ENCODE results near the gene ZNF219. TPM values are rescaled to one million over a fixed set of nuclear protein-coding genes. Genes with fewer than 3 reads are reported as not detected.
"Not testable (repeated sequence)": the region's sequence is repeated elsewhere in the genome, so short reads cannot be mapped to it uniquely, and the experiment has no call there.

The ZNF219 gene
- polyA plus RNA-seq, 10 donors: 12.9 to 18.7 (median 16.2) TPM

DNA sequence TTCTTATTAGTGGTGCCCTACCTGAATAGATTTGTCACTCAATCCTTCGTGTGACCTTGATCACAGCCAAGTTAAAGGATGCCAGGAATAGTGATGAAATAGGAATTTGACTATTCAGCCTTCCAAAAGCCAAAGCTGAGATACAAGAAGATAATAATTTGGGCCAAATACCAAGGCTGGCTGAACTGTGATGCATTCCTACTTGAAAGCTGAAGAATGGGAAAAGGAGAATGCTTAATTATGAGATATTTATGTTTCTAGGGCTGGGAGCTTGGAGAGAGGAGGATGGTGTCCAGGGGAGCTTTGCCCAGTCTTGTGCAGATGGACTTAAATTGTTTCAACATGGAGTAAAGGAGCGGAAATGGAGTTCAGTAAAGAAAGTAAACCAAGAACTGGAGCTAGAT is 51.1 kb downstream of the ZNF219 start:
- DNase-seq: no peak

DNA sequence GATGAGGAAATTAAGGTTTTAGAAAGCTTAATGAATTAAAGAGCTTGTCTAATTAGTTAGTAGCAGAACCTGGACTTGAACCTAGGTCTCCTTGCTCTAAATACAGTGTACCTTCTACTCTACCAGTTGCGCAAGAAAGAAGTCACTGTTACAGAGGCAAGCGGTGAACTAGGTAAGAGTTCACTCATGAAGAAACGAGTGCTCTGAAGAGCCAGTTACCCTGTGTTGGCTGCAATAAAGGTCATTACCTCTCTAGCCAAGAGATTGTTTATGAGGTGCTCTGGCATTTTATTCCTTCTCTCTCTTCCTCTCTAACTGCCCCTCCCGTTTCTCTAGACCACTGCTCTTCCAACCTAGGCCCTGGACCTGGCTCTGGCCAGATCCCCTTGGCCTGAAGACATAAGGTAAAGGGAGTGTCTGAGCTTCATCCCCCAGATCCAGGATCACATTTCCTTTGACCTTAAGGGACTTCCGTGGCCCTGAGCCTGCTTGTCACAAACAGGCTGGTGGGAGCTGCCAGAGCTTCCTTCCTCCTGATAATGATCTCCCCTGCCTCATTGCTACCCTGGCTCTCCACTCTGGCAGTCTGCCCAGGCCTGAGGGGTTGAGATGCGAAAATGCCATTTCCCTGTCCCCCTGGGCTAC is 54.4 kb downstream of the ZNF219 start:
- no peak for DNase-seq

DNA sequence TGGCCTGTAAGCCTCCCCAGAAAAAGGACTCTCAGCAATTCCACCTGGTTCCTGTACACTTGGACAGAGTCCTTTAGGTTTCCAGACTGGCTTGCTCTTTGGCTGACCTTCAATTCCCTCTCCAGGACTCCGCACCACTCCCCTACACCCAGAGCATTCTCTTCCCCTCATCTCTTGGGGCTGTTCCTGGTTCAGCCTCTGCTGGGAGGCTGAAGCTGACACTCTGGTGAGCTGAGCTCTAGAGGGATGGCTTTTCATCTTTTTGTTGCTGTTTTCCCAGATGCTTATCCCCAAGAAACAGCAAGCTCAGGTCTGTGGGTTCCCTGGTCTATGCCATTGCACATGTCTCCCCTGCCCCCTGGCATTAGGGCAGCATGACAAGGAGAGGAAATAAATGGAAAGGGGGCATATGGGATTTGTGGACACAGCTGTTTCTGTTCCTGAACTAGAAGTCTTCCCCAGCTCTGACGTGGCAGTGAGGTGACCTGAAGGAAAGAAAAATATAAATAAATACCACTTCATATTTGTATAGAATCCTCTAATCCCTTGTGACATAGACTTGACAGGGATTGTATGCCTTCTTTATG is 55.0 kb downstream of the ZNF219 start:
- DNase-seq: no peak

DNA sequence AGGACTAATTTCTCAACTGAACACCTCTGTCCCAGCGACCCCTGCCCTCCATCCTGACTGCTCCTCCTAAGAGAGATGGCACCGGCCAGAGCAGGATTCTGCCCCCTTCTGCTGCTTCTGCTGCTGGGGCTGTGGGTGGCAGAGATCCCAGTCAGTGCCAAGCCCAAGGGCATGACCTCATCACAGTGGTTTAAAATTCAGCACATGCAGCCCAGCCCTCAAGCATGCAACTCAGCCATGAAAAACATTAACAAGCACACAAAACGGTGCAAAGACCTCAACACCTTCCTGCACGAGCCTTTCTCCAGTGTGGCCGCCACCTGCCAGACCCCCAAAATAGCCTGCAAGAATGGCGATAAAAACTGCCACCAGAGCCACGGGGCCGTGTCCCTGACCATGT is 55.5 kb downstream of the ZNF219 start:
- DNase-seq: no peak

DNA sequence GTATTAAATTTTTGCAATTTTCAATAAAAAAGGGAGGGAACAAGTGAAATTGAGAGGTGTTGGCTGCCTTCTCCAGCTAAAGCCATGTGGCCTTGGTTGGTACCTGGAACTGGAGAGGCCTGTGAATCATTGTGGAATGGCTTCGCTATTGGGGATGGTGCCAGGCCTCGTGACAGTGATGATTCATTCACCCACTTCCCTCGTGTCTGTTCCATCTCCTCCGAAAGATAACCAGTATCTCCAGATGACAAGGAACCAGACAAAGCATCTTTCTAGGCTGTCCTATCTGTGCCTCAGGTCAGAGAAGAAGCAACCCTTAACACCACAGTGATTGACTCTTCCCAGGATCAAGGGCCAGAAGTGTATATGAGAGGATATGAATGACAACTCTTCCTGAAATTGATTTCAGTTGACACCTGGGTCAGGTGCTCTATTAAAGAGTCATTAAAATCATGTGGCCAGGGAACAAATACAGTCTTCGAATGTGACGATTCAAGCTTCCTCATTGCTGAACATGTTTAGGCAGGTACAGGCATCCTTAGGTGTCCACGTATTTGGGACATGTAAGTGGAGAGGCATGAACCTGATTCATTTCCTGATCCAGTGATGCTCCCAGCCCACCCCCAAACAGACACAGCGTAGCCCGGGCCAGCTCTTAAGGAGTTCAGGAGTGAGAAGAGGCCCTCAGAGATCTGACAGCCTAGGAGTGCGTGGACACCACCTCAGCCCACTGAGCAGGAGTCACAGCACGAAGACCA is 56.6 kb downstream of the ZNF219 start, which contains the start of gene RNASE7:
Gene RNASE7 (plus strand): TSS at position 687 of the 758 bp plus-strand sequence. CDS start 631 bp downstream, outside the sequence.
- DNase-seq: no peak

DNA sequence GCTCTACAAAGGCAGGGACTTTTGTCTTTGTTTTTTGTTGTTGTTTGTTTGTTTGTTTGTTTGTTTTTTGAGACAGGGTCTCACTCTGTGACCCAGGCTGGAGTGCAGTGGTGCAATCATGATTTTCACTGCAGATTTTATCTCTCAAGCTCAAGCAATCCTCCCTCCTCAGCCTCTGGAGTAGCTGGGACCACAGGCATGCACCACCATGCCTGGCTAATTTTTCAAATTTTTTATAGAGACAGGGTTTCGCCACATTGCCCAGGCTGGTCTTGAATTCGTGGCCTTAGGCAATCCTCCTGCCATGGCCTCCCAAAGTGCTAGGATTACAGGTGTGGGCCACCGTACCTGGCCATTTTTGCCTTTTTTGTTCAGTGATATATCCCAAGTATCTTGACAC is 57.5 kb downstream of the ZNF219 start:
- not testable (repeated sequence) for DNase-seq

DNA sequence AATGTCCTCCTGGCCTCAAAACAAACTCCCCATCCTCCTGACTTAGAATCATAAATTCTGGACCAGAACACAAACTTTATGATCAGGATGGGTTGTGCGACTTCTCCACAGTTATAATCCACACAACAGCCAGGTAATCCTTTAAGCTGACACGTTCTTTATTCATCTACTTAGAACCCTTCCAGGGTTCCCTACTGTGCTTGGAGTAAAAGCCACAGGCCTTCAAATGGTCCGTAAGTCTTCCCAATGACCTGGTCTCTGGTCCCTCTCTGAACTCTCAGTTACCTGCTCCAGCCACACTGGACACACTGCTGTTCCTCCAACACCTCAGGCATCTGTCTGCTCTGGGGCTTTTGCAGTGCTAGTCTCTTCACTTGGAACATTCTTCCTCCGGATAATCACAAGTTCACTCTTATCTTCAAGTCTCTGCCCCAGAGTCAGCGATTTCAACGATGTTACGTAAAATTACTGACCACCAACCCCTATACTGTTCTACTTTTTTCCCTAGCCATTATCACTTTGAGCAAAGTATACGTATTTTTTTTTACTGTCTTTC is 58.0 kb downstream of the ZNF219 start:
- no peak for DNase-seq

Other genes with a start within 250 kb of the ZNF219 start
- gene RNASE3, start 207.3 kb downstream of the ZNF219 start, polyA plus RNA-seq (ENCODE audit: insufficient read length in 10 of 10): 1 to 10 TPM in 1 of 10 donors, under 1 TPM in 4, not detected in 5; 0.19 to 1.2 (median 0.41) TPM
- gene RNASE2, start 143.2 kb downstream of the ZNF219 start, polyA plus RNA-seq (ENCODE audit: insufficient read length in 10 of 10): 1 to 10 TPM in 5 of 10 donors, under 1 TPM in 5; 0.50 to 2.4 (median 0.99) TPM
- 10 to 100 TPM; 33.8 to 75.8 (median 42.9) TPM for gene METTL17, start 108.7 kb downstream of the ZNF219 start, polyA plus RNA-seq (ENCODE audit: insufficient read length in 10 of 10)
- gene SLC39A2, start 99.4 kb downstream of the ZNF219 start, polyA plus RNA-seq (ENCODE audit: insufficient read length in 10 of 10): under 1 TPM in 3 of 10 donors, not detected in 7; 0.16 to 0.91 (median 0.43) TPM
- 100 to 1,000 TPM in 9 of 10 donors, 10 to 100 TPM in 1; 98.7 to 223 (median 147) TPM for gene NDRG2, start 73.6 kb downstream of the ZNF219 start, polyA plus RNA-seq (ENCODE audit: insufficient read length in 10 of 10)
- under 1 TPM in 9 of 10 donors, not detected in 1; 0.17 to 0.98 (median 0.58) TPM for gene TPPP2, start 68.4 kb downstream of the ZNF219 start, polyA plus RNA-seq (ENCODE audit: insufficient read length in 10 of 10)
- under 1 TPM in 2 of 10 donors, not detected in 8; 0.33 to 0.34 TPM for gene RNASE13, start 63.8 kb downstream of the ZNF219 start, polyA plus RNA-seq (ENCODE audit: insufficient read length in 10 of 10)
- gene RNASE7, start 56.3 kb downstream of the ZNF219 start, polyA plus RNA-seq (ENCODE audit: insufficient read length in 10 of 10): under 1 TPM in 2 of 10 donors, not detected in 8; 0.14 to 0.18 TPM
- not detected for gene RNASE8, start 40.8 kb downstream of the ZNF219 start, polyA plus RNA-seq (ENCODE audit: insufficient read length in 10 of 10)
- gene ARHGEF40, start 28.4 kb downstream of the ZNF219 start, polyA plus RNA-seq (ENCODE audit: insufficient read length in 10 of 10): 10 to 100 TPM; 51.4 to 83.0 (median 61.7) TPM
- gene TMEM253, start 2.4 kb upstream of the ZNF219 start, polyA plus RNA-seq (ENCODE audit: insufficient read length in 10 of 10): under 1 TPM; 0.29 to 0.91 (median 0.58) TPM
- gene OR5AU1, start 57.4 kb upstream of the ZNF219 start, polyA plus RNA-seq (ENCODE audit: insufficient read length in 10 of 10): under 1 TPM in 5 of 10 donors, not detected in 5; 0.01 to 0.05 (median 0.03) TPM
- 100 to 1,000 TPM; 396 to 532 (median 442) TPM for gene HNRNPC, start 170.8 kb upstream of the ZNF219 start, polyA plus RNA-seq (ENCODE audit: insufficient read length in 10 of 10)
- gene RPGRIP1, start 181.4 kb upstream of the ZNF219 start, polyA plus RNA-seq (ENCODE audit: insufficient read length in 10 of 10): 1 to 10 TPM in 1 of 10 donors, under 1 TPM in 9; 0.20 to 1.1 (median 0.49) TPM

Data from muscle of back (tissue), 11 donors.